Measurements from ENCODE around the gene DISC1. TPM values are rescaled to one million over a fixed set of nuclear protein-coding genes. Genes with fewer than 3 reads are reported as not detected.

DISC1 gene
- total and polyA plus RNA-seq, 2 donors (not counting 1 experiment from before 2014, with no cell fraction given) = 2.7 to 4.3 TPM

GRCh38 chr1:231810415-231810814 lies 183.8 kb downstream of the DISC1 start:
- DNase-seq (no peak), ATAC-seq (ENCODE audit: low read depth) (no peak)
- TF ChIP-seq EZH2 (IDR thresholded peaks at IDR 0.05; ENCODE audit: borderline replicate concordance, insufficient read depth, low read depth, low read length, poor library complexity, severe bottlenecking) = no peak
- no peak for TF ChIP-seq CTCF (IDR thresholded peaks at IDR 0.05)
- ChIA-PET POLR2A (no interaction called here), CTCF (no interaction called here)
- Mint-ChIP-seq H3K4me3 (no peak overlapping the region), H3K9me3 (ENCODE audit: insufficient read depth) (no peaks in the 10 kb centered on the region), H3K4me1 (no peaks in the 10 kb centered on the region), H3K27ac (no peak overlapping the region), H3K27me3 (no peaks in the 10 kb centered on the region)
- Histone ChIP-seq H3K79me2 (ENCODE audit: control insufficient read depth, insufficient read depth, low read length) (no peaks in the 10 kb centered on the region), H3K4me1 (ENCODE audit: control insufficient read depth in 2 of 2, insufficient read depth in 2 of 2, low read length in 2 of 2) (no peaks in the 10 kb centered on the region), H3K27me3 (replicated peaks in 1 of 4; ENCODE audit: control extremely low read depth in 1 of 4, control insufficient read depth in 3 of 4, insufficient read depth in 4 of 4, low read length in 3 of 4) (no peaks in the 10 kb centered on the region), H3K27ac (ENCODE audit: low read length in 2 of 2) (no peak overlapping the region), H3K36me3 (replicated peaks in 1 of 2; ENCODE audit: control extremely low read depth in 1 of 2, control insufficient read depth in 1 of 2, extremely low read depth in 1 of 2, insufficient read depth in 2 of 2, low read length in 1 of 2) (no peaks in the 10 kb centered on the region), H3K4me2 (replicated peaks; ENCODE audit: low read depth, low read length, poor library complexity, severe bottlenecking) (no peak overlapping the region), H2AFZ (ENCODE audit: insufficient read depth, low read depth, low read length, poor library complexity, severe bottlenecking) (no peak overlapping the region), H4K20me1 (ENCODE audit: control insufficient read depth, insufficient read depth, low read length, poor library complexity, severe bottlenecking) (no peaks in the 10 kb centered on the region), H3K9ac (ENCODE audit: low read length) (no peak overlapping the region), H3K4me3 (ENCODE audit: control extremely low read depth in 1 of 5, extremely low read depth in 1 of 5, insufficient read depth in 1 of 5, low read depth in 2 of 5, low read length in 4 of 5) (no peak overlapping the region), H3K9me3 (ENCODE audit: control extremely low read depth in 1 of 3, control insufficient read depth in 2 of 3, insufficient read depth in 1 of 3, low read length in 2 of 3) (no peaks in the 10 kb centered on the region)
- intact Hi-C loops (cut with micrococcal nuclease) = no loop called here
- 96% methylated on average over 5 of the region's 6 CpGs for WGBS (ENCODE audit: insufficient coverage)

GRCh38 chr1:231814021-231814420 lies 187.4 kb downstream of the DISC1 start:
- Histone ChIP-seq H3K27me3 (replicated peaks in 1 of 4; ENCODE audit: control extremely low read depth in 1 of 4, control insufficient read depth in 3 of 4, insufficient read depth in 4 of 4, low read length in 3 of 4) (no peaks in the 10 kb centered on the region), H3K9me3 (ENCODE audit: control extremely low read depth in 1 of 3, control insufficient read depth in 2 of 3, insufficient read depth in 1 of 3, low read length in 2 of 3) (no peaks in the 10 kb centered on the region), H3K4me1 (ENCODE audit: control insufficient read depth in 2 of 2, insufficient read depth in 2 of 2, low read length in 2 of 2) (no peaks in the 10 kb centered on the region), H3K4me3 (ENCODE audit: control extremely low read depth in 1 of 5, extremely low read depth in 1 of 5, insufficient read depth in 1 of 5, low read depth in 2 of 5, low read length in 4 of 5) (no peak overlapping the region), H3K27ac (ENCODE audit: low read length in 2 of 2) (no peak overlapping the region), H2AFZ (ENCODE audit: insufficient read depth, low read depth, low read length, poor library complexity, severe bottlenecking) (no peak overlapping the region), H3K9ac (ENCODE audit: low read length) (no peak overlapping the region), H3K4me2 (replicated peaks; ENCODE audit: low read depth, low read length, poor library complexity, severe bottlenecking) (no peak overlapping the region), H3K36me3 (replicated peaks in 1 of 2; ENCODE audit: control extremely low read depth in 1 of 2, control insufficient read depth in 1 of 2, extremely low read depth in 1 of 2, insufficient read depth in 2 of 2, low read length in 1 of 2) (peaks cover 0 to 4% of the 10 kb centered on the region in 2 experiments), H4K20me1 (ENCODE audit: control insufficient read depth, insufficient read depth, low read length, poor library complexity, severe bottlenecking) (no peaks in the 10 kb centered on the region), H3K79me2 (ENCODE audit: control insufficient read depth, insufficient read depth, low read length) (no peaks in the 10 kb centered on the region)
- H3K9me3 Mint-ChIP-seq (ENCODE audit: insufficient read depth) = no peaks in the 10 kb centered on the region
- H3K4me3 Mint-ChIP-seq = no peak overlapping the region
- no peak for ATAC-seq (ENCODE audit: low read depth)
- TF ChIP-seq EZH2 (IDR thresholded peaks at IDR 0.05; ENCODE audit: borderline replicate concordance, insufficient read depth, low read depth, low read length, poor library complexity, severe bottlenecking) (no peak), CTCF (IDR thresholded peaks at IDR 0.05) (no peak)
- no peak overlapping the region for H3K27ac Mint-ChIP-seq
- POLR2A ChIA-PET = no interaction called here
- H3K4me1 Mint-ChIP-seq = no peaks in the 10 kb centered on the region
- CTCF ChIA-PET = no interaction called here
- no peak for DNase-seq
- H3K27me3 Mint-ChIP-seq = no peaks in the 10 kb centered on the region
- WGBS (ENCODE audit: insufficient coverage) = no CpG with 5 or more reads among the region's 2 CpGs
- intact Hi-C loops (cut with micrococcal nuclease) = no loop called here
